IgD-negative memory B cell (primary cell): ENCODE measurements around the gene TPM3. TPM values are rescaled to one million over a fixed set of nuclear protein-coding genes. Genes with fewer than 3 reads are reported as not detected.
A peak's percentile ranks its signal among the peaks of the same experiment; 100 is the strongest.
"Not testable (repeated sequence)": the region's sequence is repeated elsewhere in the genome, so short reads cannot be mapped to it uniquely, and the experiment has no call there.

ENCODE experiments used
- H3K27ac Mint-ChIP-seq, 3 donors: one replicate each; pipeline ENCODE4 v1.8.0; 2020 to 2022; ENCODE audit warnings: mild to moderate bottlenecking in 3 of 3, mixed read lengths in 3 of 3, moderate library complexity in 1 of 3
- H3K27me3 Mint-ChIP-seq: one replicate; pipeline ENCODE4 v1.8.0; 2021; ENCODE audit warnings: mixed read lengths
- H3K36me3 Mint-ChIP-seq: one replicate; pipeline ENCODE4 v1.8.0; 2020; ENCODE audit warnings: mild to moderate bottlenecking, mixed read lengths
- H3K4me1 Mint-ChIP-seq, 3 donors: one replicate each; pipeline ENCODE4 v1.8.0; 2020 to 2022; ENCODE audit warnings: mixed read lengths in 3 of 3, mild to moderate bottlenecking in 1 of 3
- H3K4me3 Mint-ChIP-seq, 4 donors: one replicate each; pipeline ENCODE4 v1.8.0; 2020 to 2022; ENCODE audit warnings: mild to moderate bottlenecking in 4 of 4, mixed read lengths in 4 of 4, moderate library complexity in 3 of 4
- H3K9me3 Mint-ChIP-seq, 3 donors: one replicate each; pipeline ENCODE4 v1.8.0; 2020 to 2021; ENCODE audit warnings: mixed read lengths in 3 of 3, mild to moderate bottlenecking in 1 of 3
- polyA plus RNA-seq: library from polyadenylated mRNA; unstranded; fragments of 300-500 nt; fragmentation: Illumina TruSeq; gene quantifications from one replicate; pipeline ENCODE4 v1.2.3, GENCODE V29; 2021

Gene TPM3
- 878 TPM for polyA plus RNA-seq

DNA sequence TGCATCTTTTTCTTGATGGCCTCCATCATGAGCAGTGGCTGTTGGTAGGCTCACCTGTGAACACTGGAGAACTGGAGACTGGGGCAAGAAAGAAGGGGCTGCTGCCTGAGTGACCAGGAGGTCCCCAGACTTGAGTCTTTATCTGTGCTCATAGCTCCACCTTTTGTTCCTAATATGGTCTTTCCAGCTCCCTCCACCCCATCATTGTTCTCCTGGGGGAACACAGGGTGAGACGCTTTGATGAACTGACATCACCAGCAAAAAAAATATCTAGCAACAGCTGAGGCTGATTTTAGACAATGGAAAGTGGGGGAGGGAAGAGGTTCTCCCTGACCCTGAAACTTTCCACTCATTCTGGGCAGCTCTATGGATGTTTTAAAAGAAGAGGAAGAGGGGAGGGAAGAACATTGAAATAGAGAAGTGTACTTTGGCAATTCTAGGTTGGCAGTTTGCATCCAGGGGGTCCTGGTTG, at the start of gene TPM3:
Gene TPM3 (minus strand): TSS at position 111 of the 472 bp plus-strand sequence. CDS start 82 bp downstream, at position 29.
- Mint-ChIP-seq H3K4me3 (peak within 1 kb of the TSS in 2 of 4 donors; percentile 33 to 47), H3K9me3 (no peaks in the 10 kb centered on the region), H3K4me1 (peaks cover 0 to 2% (median 0%) of the 10 kb centered on the region in 3 donors), H3K27me3 (peaks cover 14% of the 10 kb centered on the region), H3K27ac (peak within 1 kb of the TSS in 2 of 3 donors; percentile 3 to 82), H3K36me3 (peaks cover under 1% of the 10 kb centered on the region)

DNA sequence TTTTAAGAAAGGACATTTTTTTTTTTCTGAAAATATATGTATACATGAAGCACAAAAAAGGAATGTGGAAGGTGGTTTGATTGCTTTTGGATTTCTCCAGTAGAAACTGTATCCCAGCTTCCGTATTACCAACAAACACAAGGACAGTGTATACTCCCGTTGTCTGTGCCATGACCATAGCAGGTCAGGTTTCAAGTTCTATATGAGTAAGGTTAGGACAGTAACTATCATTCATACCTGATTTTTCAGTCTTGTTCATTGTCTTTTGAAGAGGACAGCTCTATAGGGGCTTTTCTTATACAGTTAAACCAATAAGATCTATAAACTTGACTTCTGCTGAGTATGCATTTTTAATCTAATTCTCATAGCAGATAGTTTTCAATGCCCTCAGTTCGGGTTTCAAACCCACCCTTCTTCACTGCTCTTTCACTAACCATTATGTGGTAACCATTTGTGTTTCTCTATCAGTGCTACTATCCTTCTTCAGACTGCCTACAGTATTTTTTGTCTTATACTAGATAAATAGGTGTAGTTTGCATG, 48.5 kb upstream of the TPM3 start:
- H3K27me3 Mint-ChIP-seq = no peaks in the 10 kb centered on the region
- H3K27ac Mint-ChIP-seq = no peak overlapping the region
- H3K4me3 Mint-ChIP-seq = no peak overlapping the region
- H3K9me3 Mint-ChIP-seq = no peaks in the 10 kb centered on the region
- H3K4me1 Mint-ChIP-seq = peaks cover 1 to 10% (median 9%) of the 10 kb centered on the region in 3 donors
- no peaks in the 10 kb centered on the region for H3K36me3 Mint-ChIP-seq

DNA sequence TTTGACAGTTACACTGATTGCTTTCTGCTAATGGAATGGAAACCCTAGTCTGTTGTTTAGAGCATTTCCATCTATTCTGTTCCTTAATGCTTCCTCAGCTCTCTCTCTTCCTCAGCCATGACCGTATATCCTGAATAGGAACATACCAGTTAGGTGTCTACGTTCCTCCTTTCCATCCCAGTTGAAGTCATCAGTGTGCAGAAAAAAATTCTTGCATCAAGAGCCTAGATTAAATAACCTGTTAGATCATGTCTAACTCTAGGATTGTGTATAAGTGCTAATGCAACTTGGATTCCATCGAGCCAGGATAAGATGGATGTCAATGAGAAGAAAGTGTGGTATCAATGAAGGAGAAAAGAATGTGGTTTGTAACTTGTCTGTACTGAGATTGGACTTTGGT, 47.6 kb upstream of the TPM3 start:
- H3K4me3 Mint-ChIP-seq = no peak overlapping the region
- peaks cover under 1% of the 10 kb centered on the region for H3K36me3 Mint-ChIP-seq
- peak overlapping the region in 1 of 3 donors; percentile 90 for H3K27ac Mint-ChIP-seq

DNA sequence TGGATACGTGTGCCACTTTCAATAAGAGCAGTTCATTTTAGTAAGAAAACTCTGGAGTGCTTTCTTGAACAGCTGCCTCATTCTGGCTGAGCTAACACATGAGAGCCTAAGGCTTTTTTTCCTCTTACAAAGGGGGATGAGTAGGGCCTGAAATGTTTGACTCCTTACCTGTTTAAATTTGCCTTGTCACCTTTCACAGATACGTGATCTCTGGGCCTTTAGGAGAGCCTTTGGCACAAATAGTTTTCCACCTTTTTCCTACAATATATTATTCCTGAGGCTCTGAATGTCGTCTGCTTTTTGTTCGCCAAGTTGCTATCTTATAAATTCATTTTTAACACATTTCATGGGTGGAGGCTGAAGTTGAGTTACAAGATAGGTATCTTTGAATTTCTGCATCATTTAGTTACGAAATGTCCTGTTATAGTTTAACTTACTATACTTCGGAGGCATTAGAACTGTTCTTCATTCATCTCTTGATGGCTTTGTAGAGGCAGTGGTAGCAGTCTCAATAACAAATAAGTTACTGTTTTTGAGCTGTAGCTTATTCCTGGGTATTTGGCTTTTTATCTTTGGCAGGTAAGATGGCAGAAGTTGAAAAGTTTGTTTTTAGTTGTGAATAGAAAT, 46.1 kb upstream of the TPM3 start:
- Mint-ChIP-seq H3K27me3 (no peaks in the 10 kb centered on the region), H3K9me3 (no peaks in the 10 kb centered on the region), H3K4me1 (peaks cover 1 to 10% (median 9%) of the 10 kb centered on the region in 3 donors), H3K27ac (no peak overlapping the region), H3K36me3 (peaks cover 4% of the 10 kb centered on the region), H3K4me3 (no peak overlapping the region)

More for the DNA sequence above, 47.6 kb upstream of the TPM3 start:
- H3K9me3 Mint-ChIP-seq = no peaks in the 10 kb centered on the region
- H3K27me3 Mint-ChIP-seq = no peaks in the 10 kb centered on the region
- H3K4me1 Mint-ChIP-seq = peaks cover 1 to 10% (median 9%) of the 10 kb centered on the region in 3 donors

DNA sequence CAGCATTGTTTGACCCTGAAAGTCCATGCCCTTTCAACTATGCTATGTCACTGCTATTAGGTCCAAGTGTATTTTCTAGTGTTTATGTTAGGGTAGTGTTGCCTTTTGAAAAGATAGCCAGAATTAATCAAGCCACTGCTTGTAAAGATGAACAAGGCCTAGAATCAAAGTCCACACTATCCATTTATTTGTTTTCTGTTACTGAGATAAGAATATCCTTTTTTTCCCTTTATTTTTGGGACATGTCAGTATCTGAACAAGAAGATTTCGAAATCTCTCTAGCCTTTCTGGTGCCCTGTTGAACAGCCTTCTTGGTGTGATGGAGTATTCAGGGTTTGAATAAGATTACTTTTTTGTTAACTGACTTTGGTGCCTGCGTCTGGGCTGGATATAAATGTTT, 45.5 kb upstream of the TPM3 start:
- Mint-ChIP-seq H3K4me3 (no peak overlapping the region), H3K36me3 (peaks cover 4% of the 10 kb centered on the region), H3K4me1 (peaks cover 0 to 10% (median 8%) of the 10 kb centered on the region in 3 donors), H3K27me3 (no peaks in the 10 kb centered on the region), H3K27ac (no peak overlapping the region), H3K9me3 (no peaks in the 10 kb centered on the region)

DNA sequence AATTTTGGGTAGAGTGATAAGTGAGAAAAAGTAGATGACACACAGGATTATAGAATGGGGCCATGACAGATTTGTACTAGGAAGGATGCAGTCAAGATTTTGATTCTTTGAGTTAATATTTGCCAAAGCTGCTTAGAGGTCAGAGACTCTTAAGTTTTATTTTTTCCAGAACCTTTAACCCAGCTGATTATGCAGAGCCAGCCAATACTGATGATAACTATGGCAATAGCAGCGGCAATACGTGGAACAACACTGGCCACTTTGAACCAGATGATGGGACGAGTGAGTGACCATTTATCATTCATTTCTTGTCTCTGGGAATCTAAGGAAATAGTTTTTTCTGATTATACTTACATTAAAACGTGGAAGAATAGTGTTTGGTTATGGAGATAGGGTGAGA, 45.0 kb upstream of the TPM3 start:
- H3K4me3 Mint-ChIP-seq = no peak overlapping the region
- H3K27ac Mint-ChIP-seq = no peak overlapping the region
- H3K36me3 Mint-ChIP-seq = peaks cover 4% of the 10 kb centered on the region
- H3K4me1 Mint-ChIP-seq = peaks cover 0 to 10% (median 4%) of the 10 kb centered on the region in 3 donors
- no peaks in the 10 kb centered on the region for H3K9me3 Mint-ChIP-seq
- no peaks in the 10 kb centered on the region for H3K27me3 Mint-ChIP-seq

DNA sequence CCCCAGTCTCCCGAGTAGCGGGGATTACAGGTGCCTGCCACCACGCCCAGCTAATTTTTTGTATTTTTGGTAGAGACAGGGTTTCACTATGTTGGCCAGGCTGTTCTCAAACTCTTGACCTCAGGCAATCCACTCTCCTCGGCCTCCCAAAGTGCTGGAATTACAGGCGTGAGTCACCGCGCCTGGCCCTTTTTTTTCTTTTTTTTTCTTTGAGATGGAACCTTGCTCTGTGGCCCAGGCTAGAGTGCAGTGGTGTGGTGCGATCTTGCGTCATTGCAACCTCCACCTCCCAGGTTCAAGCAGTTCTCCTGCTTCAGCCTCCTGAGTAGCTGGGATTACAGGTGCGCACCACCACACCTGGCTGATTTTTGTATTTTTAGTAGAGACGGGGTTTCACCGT, 41.2 kb upstream of the TPM3 start:
- not testable (repeated sequence) for H3K27me3 Mint-ChIP-seq, H3K9me3 Mint-ChIP-seq, H3K4me1 Mint-ChIP-seq, H3K27ac Mint-ChIP-seq, H3K4me3 Mint-ChIP-seq, H3K36me3 Mint-ChIP-seq

DNA sequence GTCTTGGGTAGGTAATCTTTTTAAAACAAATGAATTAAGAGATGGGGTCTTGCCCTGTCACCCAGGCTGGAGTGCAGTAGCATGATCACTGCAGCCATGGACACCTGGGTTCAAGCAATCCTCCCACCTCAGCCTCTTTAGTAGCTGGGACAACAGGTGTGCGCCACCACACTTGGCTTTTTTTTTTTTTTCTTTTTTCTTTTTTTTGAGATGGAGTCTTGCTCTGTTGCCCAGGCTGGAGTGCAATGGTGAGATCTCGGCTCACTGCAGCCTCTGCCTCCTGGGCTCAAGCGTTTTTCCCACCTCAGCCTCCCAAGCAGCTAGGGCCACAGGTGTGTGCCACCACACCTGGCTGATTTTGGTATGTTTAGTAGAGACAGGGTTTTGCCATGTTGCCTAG, 39.2 kb upstream of the TPM3 start:
- not testable (repeated sequence) for H3K27me3 Mint-ChIP-seq, H3K9me3 Mint-ChIP-seq, H3K36me3 Mint-ChIP-seq, H3K27ac Mint-ChIP-seq, H3K4me3 Mint-ChIP-seq, H3K4me1 Mint-ChIP-seq

DNA sequence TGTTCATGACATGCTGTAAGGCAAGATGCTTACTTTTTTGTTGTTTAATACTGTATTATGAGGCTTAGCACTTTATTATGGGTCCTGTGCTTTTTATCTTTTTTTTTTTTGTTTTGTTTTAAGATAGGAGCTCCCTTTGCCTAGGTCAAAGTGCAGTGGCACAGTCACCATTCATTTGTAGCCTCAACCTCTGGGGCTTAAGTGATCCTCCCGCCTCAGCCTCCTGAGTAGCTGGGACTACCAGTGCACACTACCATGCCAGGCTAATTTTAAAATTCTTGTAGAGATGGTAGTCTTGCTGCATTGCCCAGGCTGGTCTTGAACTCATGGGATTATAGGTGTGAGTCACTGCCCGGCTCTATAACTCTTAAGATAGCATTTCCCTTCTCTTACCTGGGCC, 33.5 kb upstream of the TPM3 start:
- Mint-ChIP-seq H3K4me3 (peak overlapping the region in 2 of 4 donors; percentile 17 to 84), H3K27ac (peak overlapping the region in 2 of 3 donors; percentile 77 to 90), H3K27me3 (no peaks in the 10 kb centered on the region), H3K36me3 (no peaks in the 10 kb centered on the region), H3K9me3 (peaks cover 0 to 1% (median 0%) of the 10 kb centered on the region in 3 donors), H3K4me1 (peaks cover 34 to 38% (median 37%) of the 10 kb centered on the region in 3 donors)

DNA sequence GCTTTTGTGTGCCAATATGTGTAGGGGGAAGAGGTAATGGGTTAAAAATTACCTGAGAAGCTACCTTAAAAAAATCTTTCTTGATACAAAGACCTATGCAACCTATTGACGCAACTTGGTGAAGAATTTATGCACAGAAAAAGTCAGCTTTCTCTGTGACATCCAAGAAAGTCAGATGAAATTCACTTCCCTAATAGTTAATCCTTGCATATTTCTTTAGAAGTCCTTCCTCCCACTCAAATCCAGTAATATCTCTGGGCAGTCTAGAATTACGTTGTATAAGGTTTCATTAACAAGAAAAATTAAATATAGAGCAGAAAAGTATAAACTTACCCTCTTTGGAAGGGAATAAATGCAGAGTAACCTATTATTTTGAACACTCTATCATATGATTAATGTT, 31.7 kb upstream of the TPM3 start:
- Mint-ChIP-seq H3K4me1 (peaks cover 36 to 48% (median 44%) of the 10 kb centered on the region in 3 donors), H3K4me3 (peak overlapping the region in 2 of 4 donors; percentile 28 to 84), H3K27me3 (no peaks in the 10 kb centered on the region), H3K9me3 (peaks cover 0 to 1% (median 0%) of the 10 kb centered on the region in 3 donors), H3K36me3 (peaks cover 1% of the 10 kb centered on the region), H3K27ac (peak overlapping the region in 2 of 3 donors; percentile 63 to 90)

DNA sequence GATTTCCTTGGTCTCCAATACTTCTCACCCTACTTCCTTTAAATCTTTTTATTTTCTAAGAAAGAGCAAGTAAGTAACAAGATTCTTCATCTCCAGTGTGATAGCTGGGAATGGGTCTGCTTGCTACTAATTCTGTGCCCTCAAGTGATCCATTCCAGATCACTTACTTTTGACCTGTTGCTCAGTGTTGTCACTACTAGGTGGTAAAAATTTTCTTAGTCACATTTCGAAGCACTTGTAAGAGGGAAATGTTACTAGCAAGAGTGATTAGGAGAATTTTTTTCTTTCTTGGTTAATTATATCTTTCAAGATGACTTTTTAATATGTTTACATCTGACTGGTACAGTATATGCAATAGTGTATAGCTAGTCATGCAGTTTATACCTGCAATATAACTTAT, 31.0 kb upstream of the TPM3 start:
- Mint-ChIP-seq H3K27me3 (no peaks in the 10 kb centered on the region), H3K4me1 (peaks cover 36 to 54% (median 48%) of the 10 kb centered on the region in 3 donors), H3K36me3 (peaks cover 1% of the 10 kb centered on the region), H3K27ac (peak overlapping the region in 2 of 3 donors; percentile 90), H3K9me3 (peaks cover 0 to 1% (median 0%) of the 10 kb centered on the region in 3 donors), H3K4me3 (peak overlapping the region in 3 of 4 donors; percentile 84 to 94 (median 85))

DNA sequence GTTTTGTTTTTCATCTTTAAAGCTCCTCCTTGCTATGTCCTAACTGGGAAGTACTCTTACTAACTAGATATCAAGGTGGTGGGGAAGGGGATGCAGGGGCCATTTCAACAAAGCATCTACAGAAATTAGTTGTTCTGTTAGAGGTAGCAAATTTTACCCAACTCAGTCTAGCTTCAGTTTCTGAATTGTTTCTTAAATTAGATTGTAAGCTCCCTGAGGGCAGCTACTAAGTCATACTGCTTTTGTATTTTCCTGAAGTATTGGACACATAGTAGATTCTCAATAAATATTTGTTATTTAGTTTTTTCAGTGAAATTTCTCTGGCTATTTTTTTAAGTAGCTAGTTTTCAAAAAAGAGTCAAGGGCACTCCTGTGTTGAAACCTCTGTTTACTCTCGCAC, 30.6 kb upstream of the TPM3 start:
- H3K4me3 Mint-ChIP-seq = peak overlapping the region; percentile 84 to 99 (median 96)
- peak overlapping the region; percentile 90 to 93 (median 90) for H3K27ac Mint-ChIP-seq
- H3K36me3 Mint-ChIP-seq = peaks cover 1% of the 10 kb centered on the region
- no peaks in the 10 kb centered on the region for H3K27me3 Mint-ChIP-seq
- peaks cover 0 to 1% (median 0%) of the 10 kb centered on the region in 3 donors for H3K9me3 Mint-ChIP-seq
- peaks cover 36 to 56% (median 48%) of the 10 kb centered on the region in 3 donors for H3K4me1 Mint-ChIP-seq

DNA sequence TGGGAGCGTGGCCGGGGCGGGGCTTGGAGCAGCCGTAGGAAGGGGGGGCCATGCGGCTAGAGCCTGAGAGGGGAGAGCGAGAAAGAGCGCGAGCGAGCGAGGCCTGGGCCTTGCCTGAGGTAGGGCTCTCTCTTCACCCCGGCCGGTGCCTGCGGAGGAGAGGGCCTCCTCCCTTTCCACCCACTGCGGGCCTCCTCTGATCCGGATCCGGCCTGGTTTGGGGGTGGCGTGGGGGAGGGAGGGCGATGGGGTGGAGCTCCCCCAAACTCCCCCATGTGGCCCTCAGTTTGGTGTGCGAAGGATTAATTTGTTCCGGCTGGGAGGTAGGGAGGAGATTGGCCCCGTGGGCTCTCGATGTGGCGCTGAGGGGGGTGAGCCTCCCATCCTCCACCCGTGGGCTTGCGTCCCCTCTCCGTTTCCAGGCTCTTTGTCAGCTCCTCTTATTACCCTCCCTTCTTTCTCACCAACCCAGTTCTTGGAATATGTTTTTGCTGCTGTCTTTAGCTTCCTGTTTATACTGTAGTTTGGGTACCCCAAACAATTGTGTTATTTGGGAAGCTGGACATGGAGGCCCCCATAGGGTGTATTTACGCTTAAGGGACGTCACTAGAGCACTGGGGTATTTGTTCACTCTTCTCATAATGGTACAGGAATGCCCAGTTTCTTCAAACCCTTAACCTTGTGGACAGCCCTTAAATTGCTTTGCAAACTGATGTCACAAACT, 29.5 kb upstream of the TPM3 start:
- Mint-ChIP-seq H3K4me1 (peaks cover 35 to 57% (median 48%) of the 10 kb centered on the region in 3 donors), H3K27ac (peak overlapping the region; percentile 90 to 96 (median 93)), H3K36me3 (peaks cover 1% of the 10 kb centered on the region), H3K9me3 (peaks cover 0 to 1% (median 0%) of the 10 kb centered on the region in 3 donors), H3K27me3 (no peaks in the 10 kb centered on the region), H3K4me3 (peak overlapping the region; percentile 84 to 99 (median 96))

DNA sequence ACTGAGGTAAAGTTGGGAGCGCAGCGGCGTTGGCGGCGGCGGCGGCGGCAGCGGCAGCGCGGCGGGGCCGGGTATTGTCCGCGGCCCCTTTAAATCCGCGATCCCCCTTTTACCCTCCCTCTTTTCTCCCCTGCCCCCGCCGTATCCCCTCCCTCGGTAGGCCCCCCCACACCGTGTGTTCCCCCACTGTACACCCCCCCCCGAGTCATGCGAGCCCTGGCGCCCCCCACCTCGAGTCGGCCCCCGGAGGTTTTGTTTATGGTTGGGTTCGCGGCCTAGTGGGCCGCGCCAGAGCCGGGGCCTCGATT, 29.0 kb upstream of the TPM3 start:
- peaks cover 30 to 54% (median 47%) of the 10 kb centered on the region in 3 donors for H3K4me1 Mint-ChIP-seq
- peaks cover 1% of the 10 kb centered on the region for H3K36me3 Mint-ChIP-seq
- no peaks in the 10 kb centered on the region for H3K27me3 Mint-ChIP-seq
- H3K4me3 Mint-ChIP-seq = peak overlapping the region; percentile 84 to 99 (median 96)
- peaks cover 0 to 1% (median 0%) of the 10 kb centered on the region in 3 donors for H3K9me3 Mint-ChIP-seq
- peak overlapping the region; percentile 90 to 100 (median 93) for H3K27ac Mint-ChIP-seq
